ENCODE data around the gene EFCAB7. TPM values are rescaled to one million over a fixed set of nuclear protein-coding genes. Genes with fewer than 3 reads are reported as not detected.

EFCAB7 gene
- total RNA-seq, 1 experiment from 2014 or later, result 3.0 TPM

GRCh38 chr1:63563745-63564144, 40.4 kb downstream of the EFCAB7 start:
- Histone ChIP-seq H3K9me3 (ENCODE audit: control insufficient read depth, low read depth, low read length) (no peaks in the 10 kb centered on the region), H2AFZ (ENCODE audit: low read length) (no peak overlapping the region), H3K4me1 (ENCODE audit: insufficient read depth, low read length) (no peaks in the 10 kb centered on the region), H2BK15ac (ENCODE audit: low read depth, low read length) (no peak overlapping the region), H4K20me1 (ENCODE audit: control insufficient read depth, insufficient read depth, insufficient read length) (no peaks in the 10 kb centered on the region), H3K4me2 (ENCODE audit: insufficient read depth, insufficient read length, low read length) (no peak overlapping the region), H2AK5ac (ENCODE audit: insufficient read length, low read length) (no peak overlapping the region), H3K27ac (ENCODE audit: insufficient read length, low read depth, low read length) (no peak overlapping the region), H3K27me3 (ENCODE audit: insufficient read depth, low read length) (no peaks in the 10 kb centered on the region), H4K8ac (replicated peaks; ENCODE audit: insufficient read length, low read depth, low read length) (no peak overlapping the region), H3K56ac (ENCODE audit: insufficient read length, low read depth, low read length) (no peak overlapping the region), H4K5ac (ENCODE audit: insufficient read length, low read depth, low read length) (no peak overlapping the region), H3K14ac (ENCODE audit: insufficient read depth, low read length) (no peak overlapping the region), H3T11ph (ENCODE audit: low read length) (no peak overlapping the region), H3K23ac (ENCODE audit: insufficient read length, low read depth, low read length) (no peak overlapping the region), H2BK5ac (ENCODE audit: insufficient read length, low read length) (no peak overlapping the region), H3K79me2 (ENCODE audit: insufficient read depth, low read length) (no peaks in the 10 kb centered on the region), H3K18ac (ENCODE audit: insufficient read length, low read depth, low read length) (no peak overlapping the region), H2BK12ac (ENCODE audit: insufficient read length, low read depth, low read length) (no peak overlapping the region), H3K79me1 (ENCODE audit: insufficient read depth, low read depth, low read length, poor library complexity, severe bottlenecking) (no peaks in the 10 kb centered on the region), H2BK120ac (ENCODE audit: low read depth, low read length, poor library complexity, severe bottlenecking) (no peak overlapping the region), H3K9ac (ENCODE audit: extremely low read depth, insufficient read length, low read length) (no peak overlapping the region), H3K23me2 (ENCODE audit: insufficient read length, low read depth, low read length, poor library complexity, severe bottlenecking) (no peaks in the 10 kb centered on the region), H4K91ac (ENCODE audit: insufficient read length, low read depth, low read length) (no peak overlapping the region), H3K4ac (ENCODE audit: low read depth, low read length) (no peak overlapping the region), H2BK20ac (ENCODE audit: low read depth, low read length, poor library complexity, severe bottlenecking) (no peak overlapping the region)
- H3K36me3 Mint-ChIP-seq (ENCODE audit: insufficient read depth in 1 of 3, low read depth in 3 of 3), result peaks cover 3 to 17% (median 3%) of the 10 kb centered on the region in 3 experiments; a peak in 4 of 7 replicates
- peaks cover 3 to 7% of the 10 kb centered on the region in 2 experiments; a peak in 4 of 5 replicates for H3K9me3 Mint-ChIP-seq
- DNase-seq, result no peak
- TF ChIP-seq, protein P1, sequence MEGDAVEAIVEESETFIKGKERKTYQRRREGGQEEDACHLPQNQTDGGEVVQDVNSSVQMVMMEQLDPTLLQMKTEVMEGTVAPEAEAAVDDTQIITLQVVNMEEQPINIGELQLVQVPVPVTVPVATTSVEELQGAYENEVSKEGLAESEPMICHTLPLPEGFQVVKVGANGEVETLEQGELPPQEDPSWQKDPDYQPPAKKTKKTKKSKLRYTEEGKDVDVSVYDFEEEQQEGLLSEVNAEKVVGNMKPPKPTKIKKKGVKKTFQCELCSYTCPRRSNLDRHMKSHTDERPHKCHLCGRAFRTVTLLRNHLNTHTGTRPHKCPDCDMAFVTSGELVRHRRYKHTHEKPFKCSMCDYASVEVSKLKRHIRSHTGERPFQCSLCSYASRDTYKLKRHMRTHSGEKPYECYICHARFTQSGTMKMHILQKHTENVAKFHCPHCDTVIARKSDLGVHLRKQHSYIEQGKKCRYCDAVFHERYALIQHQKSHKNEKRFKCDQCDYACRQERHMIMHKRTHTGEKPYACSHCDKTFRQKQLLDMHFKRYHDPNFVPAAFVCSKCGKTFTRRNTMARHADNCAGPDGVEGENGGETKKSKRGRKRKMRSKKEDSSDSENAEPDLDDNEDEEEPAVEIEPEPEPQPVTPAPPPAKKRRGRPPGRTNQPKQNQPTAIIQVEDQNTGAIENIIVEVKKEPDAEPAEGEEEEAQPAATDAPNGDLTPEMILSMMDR (conservative IDR thresholded peaks at IDR 0.05), result no peak
- no peak overlapping the region for H3K27ac Mint-ChIP-seq
- H3K4me3 Mint-ChIP-seq, result no peak overlapping the region
- no peaks in the 10 kb centered on the region for H3K27me3 Mint-ChIP-seq (ENCODE audit: low read depth)
- H3K4me1 Mint-ChIP-seq, result no peaks in the 10 kb centered on the region
